Stimulated activated CD8-positive, alpha-beta memory T cell treated with anti-CD3 and anti-CD28 coated beads, Interleukin-12 subunit alpha, Interleukin-12 subunit beta, amount 100 ng/mL, for 24 hours (primary cell): Measurements from ENCODE around the gene GSDMA.

Source experiments
- DNase-seq: peaks from one replicate; pipeline ENCODE4 v3.0.0-alpha.2; 2020; ENCODE audit errors: extremely low read depth

GSDMA gene

GRCh38 chr17:40021451-40021971, 58.7 kb downstream of the GSDMA start:
- DNase-seq: no peak

DNA sequence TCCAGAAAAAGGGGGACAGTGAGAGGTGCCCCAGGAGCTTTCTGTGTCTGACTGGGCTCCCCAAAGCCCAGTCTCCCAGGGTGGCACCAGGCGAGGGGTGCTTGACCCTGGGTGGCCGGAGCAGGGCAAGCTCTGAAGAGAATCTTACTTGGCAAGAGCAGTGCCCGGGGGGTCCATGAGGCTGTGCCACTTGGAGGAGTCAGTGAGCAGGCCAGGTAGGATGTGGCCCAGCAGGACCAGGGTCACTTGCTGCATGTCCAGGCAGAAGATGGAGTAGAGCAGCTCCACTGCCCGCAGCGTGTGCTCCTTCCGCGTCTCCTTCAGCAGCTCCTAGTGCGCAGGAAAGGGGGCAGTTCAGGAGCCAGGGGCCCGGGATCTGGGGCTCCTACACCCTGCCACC, 59.7 kb downstream of the GSDMA start:
- no peak for DNase-seq

DNA sequence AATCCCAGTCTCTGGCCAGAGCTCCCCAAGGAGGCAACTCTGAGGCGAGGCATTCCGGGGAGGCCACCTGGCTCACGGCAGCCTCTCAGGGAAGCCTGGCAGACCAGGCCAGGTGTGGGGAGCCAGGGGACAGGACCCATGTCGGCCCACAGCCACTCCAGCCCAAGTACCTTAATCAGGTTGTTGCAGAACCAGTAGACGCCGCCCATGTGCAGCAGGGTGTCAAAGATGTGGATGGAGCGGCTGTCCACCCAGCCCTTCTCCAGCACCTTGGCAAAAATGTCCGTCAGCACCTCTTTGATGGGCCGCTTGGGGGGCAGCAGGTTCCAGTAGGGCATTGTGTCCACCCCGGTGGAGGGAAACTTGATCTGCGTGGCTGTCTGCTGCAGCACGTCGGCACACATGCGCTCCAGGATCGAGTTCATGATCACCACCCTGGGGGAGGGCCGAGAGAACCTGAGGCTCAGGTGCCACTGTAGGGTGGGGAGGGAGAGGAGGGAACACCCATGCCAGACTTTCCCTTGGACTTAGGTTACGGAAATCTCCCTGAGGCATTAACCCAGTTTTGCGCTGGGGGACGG, 60.2 kb downstream of the GSDMA start:
- no peak for DNase-seq

- no peak for DNase-seq
These were observed 60.9 kb downstream of the GSDMA start for GRCh38 chr17:40023590-40024292.

- no peak for DNase-seq
These were observed 62.1 kb downstream of the GSDMA start for GRCh38 chr17:40024901-40025300.

DNA sequence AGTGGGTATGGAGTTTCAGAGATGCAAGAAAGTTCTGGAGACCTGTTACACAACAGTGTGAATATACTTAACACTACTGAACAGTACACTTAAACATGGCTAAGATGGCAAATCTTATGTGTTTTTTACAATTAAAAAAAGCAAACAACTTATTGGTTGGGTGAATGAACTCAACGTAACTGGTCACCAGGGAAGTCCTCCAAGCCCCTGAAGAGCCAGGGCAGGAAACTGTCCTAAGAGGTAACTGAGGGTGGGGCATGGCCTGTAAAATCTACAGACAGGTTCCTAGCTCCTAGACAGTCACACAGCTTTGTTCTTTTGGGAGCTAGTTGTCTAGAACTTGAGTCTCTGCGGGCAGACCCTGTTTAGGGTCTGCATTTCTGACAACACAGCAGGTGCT, 62.8 kb downstream of the GSDMA start:
- DNase-seq: no peak

DNA sequence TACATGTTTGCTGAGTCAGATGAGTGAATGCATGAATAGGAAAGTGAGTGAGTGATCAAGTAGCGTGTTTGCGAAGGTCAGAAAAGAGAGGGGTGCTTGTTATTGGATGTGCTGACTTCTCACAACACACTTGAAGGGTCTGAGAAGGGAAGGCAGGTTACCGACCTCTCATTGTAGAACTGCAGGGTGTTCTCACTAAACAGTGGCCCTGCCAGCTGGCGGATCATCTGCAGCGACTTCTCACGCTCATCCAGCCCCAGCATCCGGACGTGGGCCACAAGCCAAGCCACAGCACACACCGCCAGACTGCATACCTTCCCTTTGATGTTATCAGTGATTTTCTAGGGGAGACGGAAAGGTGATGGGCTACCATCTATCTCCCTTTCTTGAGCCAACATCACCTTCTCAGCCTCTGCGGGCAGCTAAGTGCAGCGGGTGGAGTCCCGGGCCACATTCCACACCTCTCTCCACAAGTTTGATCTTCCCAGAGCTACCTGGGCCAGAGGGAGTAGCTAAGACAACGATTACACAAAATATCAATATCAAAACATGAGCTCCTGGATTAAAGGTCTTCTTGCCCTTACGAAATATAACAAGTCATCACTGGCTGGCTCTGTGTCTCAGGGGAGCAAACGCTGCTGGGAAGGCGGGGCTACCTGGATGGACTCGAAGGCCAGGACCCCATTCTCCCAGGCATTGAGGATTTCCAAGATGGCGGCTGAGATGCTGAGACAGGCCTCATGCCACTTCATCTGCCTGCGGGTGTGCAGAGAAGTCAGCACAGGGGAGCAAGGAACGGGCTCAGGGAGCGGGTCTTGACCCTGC, 63.4 kb downstream of the GSDMA start:
- DNase-seq: no peak

DNA sequence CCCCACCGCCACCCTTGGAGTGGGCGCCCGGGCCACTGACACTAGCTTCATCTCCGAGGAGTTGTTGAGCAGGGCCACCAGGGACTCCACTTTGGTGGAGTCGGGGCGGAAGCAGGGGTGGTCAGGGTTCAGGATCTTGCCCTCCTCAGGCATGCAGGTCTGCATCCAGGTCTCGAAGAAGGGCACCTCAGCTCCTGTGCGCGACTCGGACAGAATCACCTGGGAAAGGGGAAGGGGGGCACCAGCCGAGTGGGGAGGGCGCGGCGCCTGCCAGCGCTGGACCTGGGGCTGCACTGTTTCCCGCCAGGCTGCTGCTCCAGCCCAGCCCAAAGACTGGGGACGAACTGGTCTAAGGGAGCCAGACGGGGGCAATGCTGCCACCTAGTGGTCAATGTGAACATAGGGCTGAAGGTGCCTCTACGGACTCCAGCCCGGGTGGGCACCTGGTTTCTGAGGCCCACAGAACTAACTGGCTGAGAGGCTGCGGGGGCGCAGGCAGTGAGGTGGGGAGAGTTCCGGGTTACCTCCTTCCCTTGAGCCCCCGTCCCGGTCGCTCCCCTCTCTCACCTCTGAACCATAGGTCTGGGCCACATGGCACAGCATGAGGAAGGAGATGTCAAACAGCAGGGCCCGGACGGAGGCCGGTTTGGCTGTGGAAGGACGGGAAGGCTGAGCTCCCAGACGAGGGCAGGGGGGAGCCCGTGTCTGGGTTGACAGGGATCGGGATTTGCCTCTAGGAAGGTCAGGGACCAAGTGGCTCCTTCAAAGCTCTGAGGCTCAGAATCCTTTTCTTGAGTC, 64.2 kb downstream of the GSDMA start:
- DNase-seq: peak; percentile 33
